ENCODE data around the gene CPEB4. TPM values are rescaled to one million over a fixed set of nuclear protein-coding genes. Genes with fewer than 3 reads are reported as not detected.

Gene CPEB4
- total and polyA plus RNA-seq, 2 of the 4 experiments (the other 2 are of a cell fraction) = 7.8 to 22.6 TPM

- Histone ChIP-seq H3K14ac (replicated peaks; ENCODE audit: low read depth, low read length) (no peak overlapping the region), H3K4me1 (ENCODE audit: control insufficient read depth, insufficient read depth, low read length) (no peaks in the 10 kb centered on the region), H3K23ac (ENCODE audit: low read depth, low read length) (no peak overlapping the region), H2BK15ac (ENCODE audit: low read depth, low read length) (no peak overlapping the region), H3K4me2 (ENCODE audit: low read depth, low read length) (no peak overlapping the region), H3K36me3 (ENCODE audit: control insufficient read depth, insufficient read depth, low read length) (no peaks in the 10 kb centered on the region), H2BK5ac (ENCODE audit: low read depth, low read length, poor library complexity, severe bottlenecking) (no peak overlapping the region), H3K27me3 (ENCODE audit: control insufficient read depth, insufficient read depth, low read length) (no peaks in the 10 kb centered on the region), H3K79me1 (ENCODE audit: low read depth in 1 of 2, low read length in 2 of 2) (no peaks in the 10 kb centered on the region), H3K4me3 (ENCODE audit: insufficient read depth, low read depth, low read length) (no peak overlapping the region), H4K5ac (ENCODE audit: low read depth, low read length) (no peak overlapping the region), H4K20me1 (ENCODE audit: insufficient read depth, low read length) (no peaks in the 10 kb centered on the region), H3K18ac (ENCODE audit: low read depth, low read length) (no peak overlapping the region), H3K56ac (ENCODE audit: extremely low read depth, insufficient read depth, low read length) (no peak overlapping the region), H2BK20ac (ENCODE audit: low read depth, low read length) (no peak overlapping the region), H3K9ac (ENCODE audit: low read depth, low read length) (no peak overlapping the region), H2BK120ac (ENCODE audit: low read depth, low read length) (no peak overlapping the region), H4K91ac (ENCODE audit: insufficient read depth, low read depth, low read length) (no peak overlapping the region), H3K9me3 (ENCODE audit: control insufficient read depth, insufficient read depth, low read length) (no peaks in the 10 kb centered on the region), H3K27ac (ENCODE audit: insufficient read depth, low read length) (no peak overlapping the region), H2AFZ (replicated peaks; ENCODE audit: low read length, poor library complexity) (no peak overlapping the region), H2AK9ac (replicated peaks; ENCODE audit: low read depth, low read length, poor library complexity) (no peak overlapping the region), H2AK5ac (ENCODE audit: low read depth, low read length) (no peak overlapping the region), H3K4ac (ENCODE audit: low read depth, low read length) (no peak overlapping the region), H4K8ac (ENCODE audit: low read depth in 2 of 2, low read length in 2 of 2) (no peak overlapping the region), H3K9me1 (ENCODE audit: insufficient read depth, low read length) (no peaks in the 10 kb centered on the region)
- CTCF ChIA-PET = no interaction called here
- dilution Hi-C loops (cut with HindIII; ENCODE audit: low sequenced_read_pairs, unreplicated experiment) (no loop called here), intact Hi-C loops (cut with micrococcal nuclease) (no loop called here), in situ Hi-C loops (cut with MboI; ENCODE audit: low sequenced_read_pairs) (no loop called here)
- ATAC-seq (ENCODE audit: low read depth) = no peak
- WGBS, 2 experiments (ENCODE audit: extremely low coverage in 2 of 2, insufficient read length in 1 of 2) = no CpG with 5 or more reads among the region's 5 CpGs
- POLR2A ChIA-PET (ENCODE audit: unreplicated experiment) = no interaction called here
- TF ChIP-seq MXI1 (IDR thresholded peaks at IDR 0.05; ENCODE audit: borderline replicate concordance, low read depth, low read length) (no peak), NFE2L2 (IDR thresholded peaks at IDR 0.05; ENCODE audit: low read depth, low read length) (no peak), USF2 (IDR thresholded peaks at IDR 0.05; ENCODE audit: low read depth, low read length) (no peak), CHD1 (IDR thresholded peaks at IDR 0.05; ENCODE audit: low read depth, low read length) (no peak), ELK1 (IDR thresholded peaks at IDR 0.05; ENCODE audit: borderline replicate concordance, low read depth, low read length) (no peak), FOS (IDR thresholded peaks at IDR 0.05; ENCODE audit: low read depth, low read length) (no peak), CEBPB (IDR thresholded peaks at IDR 0.05; ENCODE audit: low read depth, low read length) (no peak), SMC3 (IDR thresholded peaks at IDR 0.05; ENCODE audit: low read depth, low read length) (no peak), MAZ (IDR thresholded peaks at IDR 0.05; ENCODE audit: borderline replicate concordance, low read depth, low read length) (no peak), RCOR1 (IDR thresholded peaks at IDR 0.05; ENCODE audit: insufficient replicate concordance, low read length) (no peak), MAFK (IDR thresholded peaks at IDR 0.05; ENCODE audit: low read depth, low read length) (no peak), RFX5 (IDR thresholded peaks at IDR 0.05; ENCODE audit: low read depth, low read length) (no peak), RAD21 (IDR thresholded peaks at IDR 0.05; ENCODE audit: low read length) (no peak), CTCF (conservative IDR thresholded peaks at IDR 0.05; ENCODE audit: low read depth, low read length) (no peak), BHLHE40 (IDR thresholded peaks at IDR 0.05; ENCODE audit: low read depth, low read length) (no peak), POLR2A (IDR thresholded peaks at IDR 0.05; ENCODE audit: low read depth, low read length) (no peak)
- BruUV-seq (replicated peaks) = no TSS peak
- DNase-seq = no peak
Observed at GRCh38 chr5:174008922-174009321, 120.8 kb downstream of the CPEB4 start.

Measured in IMR-90 (cell line).